ENCODE results near the gene ALPP.
"Not testable (repeated sequence)": the region's sequence is repeated elsewhere in the genome, so short reads cannot be mapped to it uniquely, and the experiment has no call there.

ALPP gene

DNA sequence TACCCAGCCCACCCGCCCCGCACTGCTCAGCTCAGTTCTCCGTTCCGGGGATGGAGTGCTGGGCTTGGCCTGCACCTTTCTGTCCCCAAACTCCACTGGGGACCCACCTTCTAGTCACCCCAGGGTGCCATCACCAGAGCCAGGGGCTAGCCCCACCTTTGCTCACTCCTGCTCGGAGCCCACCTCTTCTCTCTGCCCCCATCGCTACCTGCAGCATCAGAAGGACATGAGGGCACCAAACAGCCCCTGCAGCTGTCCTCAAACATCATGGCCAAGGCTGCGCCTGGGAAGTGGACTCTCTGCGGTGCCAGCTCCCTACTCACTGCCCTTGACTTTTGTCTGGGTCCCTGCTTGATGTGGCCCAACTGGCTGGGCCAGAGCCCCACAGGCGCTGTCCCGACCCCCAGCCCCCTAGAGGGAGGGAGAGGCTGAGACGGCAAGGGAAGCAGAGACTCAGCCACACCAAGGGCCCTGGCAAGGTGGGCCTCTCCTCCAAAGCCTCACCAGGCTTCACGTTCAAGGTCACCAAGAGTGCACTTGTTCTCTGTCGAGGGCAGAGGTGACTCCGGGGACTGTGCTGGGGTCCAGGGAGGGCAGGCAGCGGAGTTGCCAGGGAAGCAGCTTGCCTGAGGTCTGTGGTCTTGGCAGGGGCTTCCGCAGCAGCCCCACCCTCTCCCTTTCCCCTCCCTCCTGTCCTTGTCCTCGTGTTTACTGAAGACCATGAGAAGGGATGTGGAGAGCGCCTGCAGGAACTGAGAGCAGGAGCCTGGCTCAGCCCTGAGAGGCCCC lies 13.6 kb upstream of the ALPP start:
- not testable (repeated sequence) for DNase-seq

DNA sequence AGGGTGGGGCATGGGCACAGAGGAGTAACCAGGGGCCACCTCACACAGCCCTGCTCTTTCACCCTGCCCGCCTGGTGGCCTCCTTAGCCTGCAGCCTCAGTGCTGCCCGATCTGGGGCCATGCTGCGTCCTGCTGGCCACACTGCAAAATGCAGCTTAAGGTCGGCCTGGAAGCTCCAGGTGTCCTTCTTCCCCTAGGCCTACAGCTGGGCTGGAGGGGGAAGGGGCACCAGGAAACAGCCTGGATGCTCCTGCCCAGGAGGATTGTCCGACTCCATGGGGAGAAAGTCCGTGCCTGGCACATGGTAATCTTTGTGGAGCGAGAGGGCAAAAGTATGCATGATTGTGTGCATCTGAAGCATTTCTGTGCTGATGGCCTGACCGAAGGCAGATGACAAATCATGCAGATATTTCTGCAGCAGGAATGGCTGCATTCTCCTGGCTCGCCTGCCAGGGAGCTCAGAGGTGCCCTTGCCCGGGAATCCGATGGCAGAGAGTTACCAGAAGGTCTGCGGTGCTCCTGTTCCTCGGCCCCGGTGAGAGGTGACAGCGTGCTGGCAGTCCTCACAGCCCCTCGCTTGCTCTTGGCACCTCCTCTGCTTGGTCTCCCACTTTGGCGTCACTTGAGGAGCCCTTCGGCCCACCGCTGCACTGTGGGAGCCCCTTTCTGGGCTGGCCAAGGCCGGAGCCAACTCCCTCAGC lies 12.8 kb upstream of the ALPP start:
- peak; percentile 98 for DNase-seq

GRCh38 chr2:232366461-232366860 lies 12.1 kb upstream of the ALPP start:
- not testable (repeated sequence) for DNase-seq

DNA sequence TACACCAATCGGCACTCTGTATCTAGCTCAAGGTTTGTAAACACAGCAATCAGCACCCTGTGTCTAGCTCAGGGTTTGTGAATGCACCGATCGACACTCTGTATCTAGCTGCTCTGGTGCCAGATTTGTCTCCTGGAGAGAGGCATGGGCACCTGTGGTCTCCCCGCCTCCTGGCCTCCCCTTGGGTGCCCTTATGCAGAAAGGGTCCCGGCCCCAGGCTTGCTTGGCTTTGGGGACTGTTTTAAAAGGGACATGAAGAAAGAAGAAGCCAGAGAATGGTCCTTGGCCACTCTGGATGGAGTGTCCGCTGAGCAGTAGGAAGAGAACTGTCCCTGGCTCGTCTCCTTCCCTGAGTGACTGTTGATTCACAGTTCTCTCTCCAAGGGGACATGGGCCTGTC lies 11.5 kb upstream of the ALPP start:
- DNase-seq, result no peak

GRCh38 chr2:232367591-232368233 lies 10.8 kb upstream of the ALPP start:
- DNase-seq, result no peak

DNA sequence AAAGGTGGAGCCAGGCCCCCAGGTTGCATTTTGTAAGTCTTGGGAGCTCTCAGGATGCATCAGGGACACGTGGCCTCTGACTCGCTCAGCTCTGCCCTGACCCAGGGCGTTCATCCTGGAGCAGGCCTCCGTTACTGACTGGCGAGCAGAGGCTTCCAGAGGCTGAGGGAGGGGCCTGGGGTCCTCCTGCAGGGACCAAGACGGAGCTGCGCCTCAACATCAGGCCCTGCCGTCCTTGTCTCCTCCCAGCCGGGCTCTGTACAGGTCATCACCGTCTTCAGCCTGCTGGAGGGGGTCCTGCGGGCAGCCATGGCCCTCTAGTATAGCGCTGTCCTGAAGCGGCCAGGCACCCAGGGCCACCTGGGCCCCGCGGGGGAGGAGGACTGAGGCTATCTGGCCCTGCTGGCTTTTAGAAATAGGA lies 10.2 kb upstream of the ALPP start:
- peak; percentile 76 for DNase-seq

DNA sequence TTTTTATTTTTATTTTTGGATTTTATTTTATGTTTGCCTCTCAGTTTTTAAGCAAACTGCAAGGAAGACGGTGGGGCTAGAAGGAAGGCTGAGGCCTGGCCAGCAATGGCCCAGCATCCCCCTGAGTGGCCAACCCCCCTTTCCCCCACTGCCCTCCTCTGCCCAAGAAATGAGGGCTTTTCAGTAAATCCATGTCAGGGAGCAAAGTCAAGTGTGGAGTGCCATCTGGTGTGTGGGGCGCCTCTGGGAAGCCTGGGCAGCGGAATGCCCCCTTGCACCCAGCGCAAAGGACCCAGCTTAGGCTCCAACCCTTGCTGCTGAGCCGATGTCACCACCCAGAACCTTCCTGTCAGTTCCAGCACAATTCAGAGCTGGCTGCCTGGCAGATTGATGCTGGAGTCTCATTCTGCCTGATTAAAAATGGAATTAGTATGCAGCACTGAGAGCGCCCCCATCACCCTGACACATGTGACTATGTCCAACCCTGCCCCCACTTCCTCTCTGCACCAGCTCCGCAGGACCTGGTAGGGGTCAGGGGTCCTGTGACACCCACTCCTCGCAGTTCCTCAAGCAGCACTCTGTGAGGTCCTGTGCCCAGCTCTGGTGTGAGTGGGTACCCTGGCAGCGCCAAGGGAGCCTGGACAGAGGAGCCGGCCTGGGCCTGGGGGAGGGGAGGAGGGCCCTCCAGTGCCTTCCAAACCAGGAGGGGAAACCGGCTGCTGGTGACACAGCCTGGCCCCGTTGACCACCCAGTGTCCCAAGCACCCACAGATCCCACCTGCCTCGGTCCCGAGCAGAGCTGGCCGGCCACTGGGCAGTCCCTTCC lies 9.2 kb upstream of the ALPP start:
- no peak for DNase-seq

DNA sequence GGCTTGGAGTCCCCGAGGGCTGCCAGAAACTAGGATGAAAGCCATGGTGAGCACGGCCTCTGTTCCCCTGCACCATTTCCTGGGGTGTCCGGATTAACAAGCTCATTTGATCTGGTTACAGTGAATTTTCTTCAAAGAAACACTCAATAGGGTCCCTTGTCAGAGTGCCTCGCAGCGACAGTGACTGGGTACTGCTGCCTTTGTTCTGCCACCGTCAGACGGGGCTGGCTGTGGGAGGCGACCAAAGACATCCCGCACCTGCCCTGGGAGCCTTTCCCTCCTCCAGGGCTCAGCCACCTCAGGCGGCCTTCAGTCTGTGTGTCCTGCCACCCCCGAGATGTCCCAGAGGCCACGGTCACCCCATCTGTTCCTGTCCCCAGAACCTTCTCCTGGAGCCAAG lies 8.5 kb upstream of the ALPP start:
- not testable (repeated sequence) for DNase-seq

DNA sequence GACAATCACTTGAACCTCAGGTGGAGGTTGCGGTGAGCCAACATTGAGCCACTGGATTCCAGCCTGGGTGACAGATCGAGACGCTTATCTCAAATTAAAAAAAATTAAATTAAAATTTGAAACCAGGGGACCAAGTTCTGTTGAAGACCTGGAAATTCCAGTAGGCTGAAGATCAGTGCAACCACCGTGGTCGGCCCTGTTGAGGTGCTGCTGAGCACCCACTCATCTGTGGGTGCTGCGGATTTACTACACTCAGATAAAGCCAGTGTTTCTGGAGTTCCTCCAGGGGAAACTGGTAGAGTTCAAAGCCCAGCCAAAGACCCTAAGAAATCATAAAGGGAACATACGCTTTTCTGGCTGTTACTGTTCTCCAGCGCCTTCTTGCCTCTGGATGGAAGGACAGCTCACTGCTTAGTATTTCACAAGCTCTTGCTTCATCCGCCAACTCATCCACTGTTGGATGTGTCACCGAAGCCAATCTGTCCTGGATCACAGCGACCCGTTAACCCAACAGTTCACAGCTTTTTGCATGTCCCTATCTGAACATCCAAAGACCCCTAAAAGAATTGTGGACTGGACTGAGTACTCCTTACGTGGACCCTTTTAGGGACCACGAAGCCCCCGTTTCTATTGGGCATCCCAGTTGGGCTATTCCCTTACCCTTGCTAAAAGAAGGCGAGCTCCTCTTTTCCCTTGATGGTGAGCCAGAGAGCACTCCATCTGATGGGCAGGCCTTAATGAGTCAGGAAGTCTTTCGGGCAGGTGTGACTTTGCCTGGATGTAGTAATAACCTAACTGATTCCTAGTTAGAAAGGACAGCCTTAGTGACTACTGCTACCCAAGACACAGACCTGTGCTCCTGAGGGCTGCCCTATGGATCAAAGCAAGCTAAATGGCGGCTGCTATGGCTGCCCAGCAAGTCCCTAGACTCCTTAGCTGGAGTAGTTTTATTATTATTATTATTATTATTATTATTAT lies 6.0 kb upstream of the ALPP start:
- peak; percentile 45 for DNase-seq

- DNase-seq, result peak; percentile 42
Observed at GRCh38 chr2:232374356-232374755, 4.2 kb upstream of the ALPP start.

DNA sequence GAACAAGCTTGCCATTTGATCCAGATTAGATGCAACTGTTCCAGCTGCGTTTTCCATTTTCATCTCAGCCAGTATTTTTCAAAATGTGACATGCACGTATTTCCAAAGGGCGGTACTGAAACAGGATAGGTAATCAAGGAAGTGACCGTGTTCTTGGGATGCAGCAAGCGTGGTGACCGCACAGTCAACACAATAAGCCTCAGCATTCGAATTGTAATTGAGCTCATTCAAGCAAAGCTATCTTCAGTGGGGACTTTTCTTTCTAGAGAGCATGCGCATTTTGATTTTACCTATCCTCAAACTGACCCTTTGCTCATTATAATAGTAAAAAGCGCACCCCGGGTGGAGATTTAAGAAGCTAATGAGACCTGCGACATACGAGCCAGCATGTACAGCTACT lies 3.4 kb upstream of the ALPP start:
- DNase-seq, result peak; percentile 0

GRCh38 chr2:232376260-232376659 lies 2.3 kb upstream of the ALPP start:
- DNase-seq, result no peak

GRCh38 chr2:232376713-232377112 lies 1.8 kb upstream of the ALPP start:
- DNase-seq, result no peak

DNA sequence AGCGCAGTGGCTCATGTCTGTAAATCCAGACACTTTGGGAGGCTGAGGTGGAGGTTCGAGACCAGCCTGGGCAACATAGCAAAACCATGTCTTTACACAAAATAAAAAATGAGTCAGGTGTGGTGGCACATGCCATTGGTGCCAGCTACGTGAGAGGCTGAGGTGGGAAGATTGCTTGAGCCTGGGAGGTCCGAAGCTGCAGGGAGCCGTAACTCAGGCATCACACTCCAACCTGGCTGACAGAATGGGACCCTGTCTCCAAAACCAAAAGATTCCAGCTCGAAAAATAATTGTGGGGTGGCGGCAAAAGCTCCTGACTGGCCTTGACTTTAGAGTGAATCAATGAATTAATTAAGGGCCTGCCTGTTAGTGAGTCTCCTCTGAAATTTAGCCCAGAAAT lies 1.2 kb upstream of the ALPP start:
- no peak for DNase-seq

DNA sequence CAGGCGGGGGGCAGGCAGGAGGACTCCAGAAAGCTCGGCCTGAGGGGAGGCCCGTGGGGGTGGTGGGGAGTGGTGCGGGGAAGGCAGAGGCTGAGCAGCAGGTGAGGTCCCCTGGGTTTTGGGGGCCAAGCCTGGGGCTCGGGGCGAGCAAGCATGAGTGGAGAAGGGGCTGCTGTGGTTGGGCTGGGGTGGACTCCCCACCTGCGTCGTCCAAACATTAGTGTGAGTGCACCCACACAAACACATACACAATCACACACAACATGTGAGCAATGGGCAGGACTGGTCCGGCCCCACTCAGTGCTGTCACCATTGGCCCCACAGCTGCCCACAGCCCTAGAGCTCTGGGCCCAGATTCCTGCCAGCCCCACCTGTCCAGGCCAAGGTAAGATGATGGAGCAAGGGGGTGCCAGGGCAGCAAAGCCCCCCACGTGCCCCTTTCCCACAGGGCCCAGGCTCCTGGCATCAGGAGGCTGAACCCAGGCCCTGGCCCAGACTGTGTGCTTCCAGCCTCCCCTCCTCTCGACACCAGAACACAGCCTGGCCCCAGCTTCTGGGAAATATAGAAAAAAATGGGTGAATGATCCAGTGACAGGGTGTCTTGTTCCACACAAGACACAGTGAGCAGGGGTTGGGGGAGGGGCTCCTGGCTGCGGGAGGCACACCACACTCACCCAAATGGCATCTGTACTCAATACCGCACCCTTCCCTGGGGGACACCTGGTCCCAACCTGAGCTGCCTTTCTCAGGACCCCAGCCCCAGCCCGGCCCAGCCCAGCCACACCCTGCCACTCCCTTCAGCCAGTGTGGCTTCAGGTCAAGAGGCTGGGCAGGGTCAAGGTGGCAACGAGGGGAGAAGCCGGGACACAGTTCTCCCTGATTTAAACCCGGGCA lies 463 bp upstream of the ALPP start:
- no peak for DNase-seq

- DNase-seq, result not testable (repeated sequence)
Observed at GRCh38 chr2:232379610-232380590, 1.3 kb downstream of the ALPP start.

GRCh38 chr2:232381204-232382031 lies 2.9 kb downstream of the ALPP start:
- DNase-seq, result not testable (repeated sequence)
